Adrenal gland (tissue), 5 donors: ENCODE measurements around the gene EVPLL.

ENCODE experiments used
- POLR2A ChIP-seq, 2 donors: fragments of 450-650 bp; IDR thresholded peaks; one replicate each; pipeline ENCODE4 v1.6.1; 2017; ENCODE audit warnings: antibody characterized with exemption in 2 of 2, mild to moderate bottlenecking in 2 of 2, moderate library complexity in 1 of 2
- TF ChIP-seq, protein P1 (sequence below), 6 experiments: fragments of 450-650 bp in 4 of 6; fragments of 200-600 bp in 2 of 6; sonication (generic) in 1 of 6; IDR thresholded peaks; 1 replicate in 5 of 6; 2 replicates in 1 of 6; pipeline versions ENCODE4 v1.5.1 to v1.8.0; 2016 to 2021; ENCODE audit warnings: antibody characterized with exemption in 6 of 6, mild to moderate bottlenecking in 2 of 6, moderate library complexity in 1 of 6
- donor health status: DM: no; HTN: no; CAD: no.

DNA sequence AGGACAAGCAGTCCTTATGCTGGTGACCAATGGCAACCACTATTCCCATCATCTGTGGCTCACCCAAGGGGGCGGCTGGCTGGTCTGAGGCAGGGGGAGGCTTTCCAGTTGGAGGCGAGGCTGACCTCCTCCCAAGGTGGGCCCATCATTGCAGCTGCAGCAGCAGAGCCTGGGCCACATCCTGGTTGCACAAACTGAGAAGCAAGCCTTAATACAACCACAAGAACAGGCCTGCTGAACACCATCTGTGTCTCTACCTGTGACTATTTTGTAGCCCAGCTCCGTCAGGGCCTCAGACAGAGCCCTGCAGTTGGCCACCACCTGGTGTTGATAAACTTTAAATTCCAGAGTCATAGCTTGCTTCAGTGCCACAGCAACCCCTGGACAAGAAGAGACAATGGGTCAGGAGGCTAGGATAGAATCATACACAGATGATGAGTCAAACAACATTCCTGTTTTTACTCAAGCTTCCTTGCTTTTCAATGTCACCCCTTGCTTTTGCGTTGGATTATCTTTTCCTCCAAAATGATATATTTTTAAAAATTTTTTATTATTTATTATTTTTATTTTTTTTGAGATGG lies 44.6 kb upstream of the EVPLL start:
- TF ChIP-seq POLR2A (IDR thresholded peaks at IDR 0.05): no peak
- TF ChIP-seq, protein P1, sequence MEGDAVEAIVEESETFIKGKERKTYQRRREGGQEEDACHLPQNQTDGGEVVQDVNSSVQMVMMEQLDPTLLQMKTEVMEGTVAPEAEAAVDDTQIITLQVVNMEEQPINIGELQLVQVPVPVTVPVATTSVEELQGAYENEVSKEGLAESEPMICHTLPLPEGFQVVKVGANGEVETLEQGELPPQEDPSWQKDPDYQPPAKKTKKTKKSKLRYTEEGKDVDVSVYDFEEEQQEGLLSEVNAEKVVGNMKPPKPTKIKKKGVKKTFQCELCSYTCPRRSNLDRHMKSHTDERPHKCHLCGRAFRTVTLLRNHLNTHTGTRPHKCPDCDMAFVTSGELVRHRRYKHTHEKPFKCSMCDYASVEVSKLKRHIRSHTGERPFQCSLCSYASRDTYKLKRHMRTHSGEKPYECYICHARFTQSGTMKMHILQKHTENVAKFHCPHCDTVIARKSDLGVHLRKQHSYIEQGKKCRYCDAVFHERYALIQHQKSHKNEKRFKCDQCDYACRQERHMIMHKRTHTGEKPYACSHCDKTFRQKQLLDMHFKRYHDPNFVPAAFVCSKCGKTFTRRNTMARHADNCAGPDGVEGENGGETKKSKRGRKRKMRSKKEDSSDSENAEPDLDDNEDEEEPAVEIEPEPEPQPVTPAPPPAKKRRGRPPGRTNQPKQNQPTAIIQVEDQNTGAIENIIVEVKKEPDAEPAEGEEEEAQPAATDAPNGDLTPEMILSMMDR (IDR thresholded peaks at IDR 0.05): no peak
